Measurements from ENCODE around the gene MKI67. TPM values are rescaled to one million over a fixed set of nuclear protein-coding genes. Genes with fewer than 3 reads are reported as not detected.

Gene MKI67
- total and polyA plus RNA-seq, 9 of the 15 experiments (the other 6 are each of a cell fraction or from before 2014, with no cell fraction given): 11.8 to 86.5 (median 36.0) TPM

- Histone ChIP-seq H3K9ac (ENCODE audit: insufficient read depth in 1 of 2, low read depth in 2 of 2, low read length in 2 of 2) (no peak overlapping the region), H3K27ac (ENCODE audit: extremely low read depth, low read depth, low read length) (no peak overlapping the region), H4K20me1 (replicated peaks; ENCODE audit: control insufficient read depth, insufficient read depth, low read length) (no peaks in the 10 kb centered on the region), H3K36me3 (ENCODE audit: control insufficient read depth, insufficient read depth, low read length) (no peaks in the 10 kb centered on the region), H3K4me1 (replicated peaks in 1 of 2; ENCODE audit: control insufficient read depth in 2 of 2, insufficient read depth in 2 of 2, low read length in 2 of 2) (peaks cover 0 to 4% of the 10 kb centered on the region in 2 experiments; a peak in 1 of 5 replicates), H3K79me2 (ENCODE audit: control insufficient read depth, insufficient read depth, low read length) (no peaks in the 10 kb centered on the region), H3K4me3 (no peak overlapping the region), H3K9me1 (ENCODE audit: control insufficient read depth, insufficient read depth, low read length) (no peaks in the 10 kb centered on the region), H3K27me3 (ENCODE audit: control insufficient read depth in 2 of 2, insufficient read depth in 2 of 2, low read length in 2 of 2) (peaks cover 3 to 31% of the 10 kb centered on the region in 2 experiments; a peak in 3 of 5 replicates), H2AFZ (ENCODE audit: low read depth, low read length) (no peak overlapping the region), H3K4me2 (ENCODE audit: insufficient read depth, low read length) (no peak overlapping the region), H3K9me3 (replicated peaks; ENCODE audit: control insufficient read depth, insufficient read depth, low read depth, low read length) (no peaks in the 10 kb centered on the region)
- FAIRE-seq: no peak
- in situ Hi-C loops (cut with MboI): no loop called here
- POLR2A ChIA-PET: no interaction called here
- WGBS (ENCODE audit: insufficient coverage, low coverage, missing lambda C conversion rate): 2% methylated on average over 21 of the region's 21 CpGs
- ATAC-seq: no peak
- DNase-seq (ENCODE audit: extremely low read depth in 1 of 4, low spot score in 3 of 4): no peak
- no TSS peak for BruUV-seq (replicated peaks)
- CTCF ChIA-PET (ENCODE audit: low intra/inter-chr PET ratio): no interaction called here
- intact Hi-C loops (cut with micrococcal nuclease): no loop called here
- TF ChIP-seq NCOA2 (IDR thresholded peaks at IDR 0.05; ENCODE audit: partially characterized antibody in 2 of 2) (no peak), KLF1 (tag; IDR thresholded peaks at IDR 0.05) (no peak), JUND (IDR thresholded peaks at IDR 0.05; ENCODE audit: borderline replicate concordance, low read depth, low read length) (no peak), JUND (tag; IDR thresholded peaks at IDR 0.05; ENCODE audit: borderline replicate concordance, low read depth, low read length) (no peak), THRA (IDR thresholded peaks at IDR 0.05) (no peak), TCF7L2 (IDR thresholded peaks at IDR 0.05; ENCODE audit: low read depth, low read length) (no peak), SMAD2 (IDR thresholded peaks at IDR 0.05; ENCODE audit: low read depth, low read length) (no peak), GMEB1 (CRISPR knock-in tag; IDR thresholded peaks at IDR 0.05) (no peak), GATA2 (CRISPR knock-in tag; IDR thresholded peaks at IDR 0.05) (no peak), GTF2A2 (tag; IDR thresholded peaks at IDR 0.05) (no peak), ZNF512 (tag; IDR thresholded peaks at IDR 0.05) (no peak), ZNF282 (CRISPR knock-in tag; IDR thresholded peaks at IDR 0.05) (no peak), ZNF324 (CRISPR knock-in tag; IDR thresholded peaks at IDR 0.05) (no peak)
Observed at GRCh38 chr10:128047991-128048818, 78.0 kb downstream of the MKI67 start.

All from K562 (cell line).